Activated CD4-positive, CD25-positive, alpha-beta regulatory T cell (primary cell): Measurements from ENCODE around the gene CHDH.

Source experiments
- DNase-seq, 4 experiments: peaks; one replicate each; lab custom pipeline; 2025; lab: John Stamatoyannopoulos, UW

Gene CHDH

GRCh38 chr3:53823026-53823955, 22.9 kb downstream of the CHDH start:
- DNase-seq: no peak

- no peak for DNase-seq
These were observed 23.9 kb downstream of the CHDH start for GRCh38 chr3:53822331-53822741.

DNA sequence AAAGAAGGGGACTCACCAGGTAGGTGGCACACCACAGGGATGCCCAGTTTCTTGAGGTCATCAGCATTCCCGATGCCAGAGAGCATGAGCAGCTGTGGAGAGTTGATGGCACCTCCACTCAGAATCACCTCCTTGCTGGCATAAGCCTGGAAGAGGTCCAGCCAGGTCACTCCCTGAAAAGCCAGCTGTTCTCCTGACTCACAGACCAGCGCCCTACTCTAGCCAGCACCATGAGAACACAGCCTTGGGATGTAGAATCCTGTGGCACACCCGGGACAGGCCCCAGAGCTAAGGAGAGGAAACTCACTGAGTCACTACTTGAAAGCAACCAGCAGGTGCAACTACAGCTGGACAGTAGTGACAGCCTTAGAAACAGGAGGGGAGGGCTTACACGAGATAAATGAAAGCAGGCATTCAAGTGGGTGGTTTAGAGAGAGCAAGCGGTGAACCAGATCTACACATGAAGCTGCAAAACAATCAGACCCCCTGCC, 24.5 kb downstream of the CHDH start:
- DNase-seq: no peak

GRCh38 chr3:53820756-53821580, 25.3 kb downstream of the CHDH start:
- no peak for DNase-seq

- no peak for DNase-seq
These were observed 26.1 kb downstream of the CHDH start for GRCh38 chr3:53820084-53820483.

DNA sequence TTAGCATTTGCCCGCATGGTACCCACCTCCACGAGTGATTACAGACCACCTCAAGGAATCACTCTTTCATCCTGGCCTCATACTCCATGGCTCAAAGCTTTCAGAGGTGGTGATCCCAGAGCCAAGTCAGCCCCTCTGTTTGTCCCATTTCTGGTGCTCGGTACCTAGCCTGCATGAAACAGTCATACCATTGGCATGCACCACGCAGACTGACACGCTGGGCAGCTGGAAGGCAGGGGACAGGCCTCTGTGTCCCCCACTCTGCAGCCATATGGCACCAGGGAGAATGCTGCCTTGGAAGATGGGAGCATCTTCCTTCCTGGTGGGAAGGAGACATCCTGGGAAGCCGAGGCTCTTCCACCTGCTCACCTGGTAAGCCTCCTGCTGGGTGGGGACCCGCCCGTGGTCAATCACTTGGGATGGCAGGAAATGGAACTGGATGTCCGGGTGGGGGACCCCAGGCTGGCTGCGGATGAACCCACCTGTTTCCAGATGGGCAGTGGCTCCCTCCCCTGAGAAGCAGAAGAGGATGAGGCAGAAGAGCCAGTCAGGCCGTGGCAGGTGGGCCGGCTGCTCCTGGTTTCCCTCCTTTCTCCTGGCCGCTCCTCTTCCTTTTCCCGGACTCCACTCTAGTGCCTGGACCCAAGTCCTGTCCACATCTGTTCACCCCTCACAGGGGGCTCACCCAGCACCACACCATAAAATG, 26.9 kb downstream of the CHDH start:
- no peak for DNase-seq

DNA sequence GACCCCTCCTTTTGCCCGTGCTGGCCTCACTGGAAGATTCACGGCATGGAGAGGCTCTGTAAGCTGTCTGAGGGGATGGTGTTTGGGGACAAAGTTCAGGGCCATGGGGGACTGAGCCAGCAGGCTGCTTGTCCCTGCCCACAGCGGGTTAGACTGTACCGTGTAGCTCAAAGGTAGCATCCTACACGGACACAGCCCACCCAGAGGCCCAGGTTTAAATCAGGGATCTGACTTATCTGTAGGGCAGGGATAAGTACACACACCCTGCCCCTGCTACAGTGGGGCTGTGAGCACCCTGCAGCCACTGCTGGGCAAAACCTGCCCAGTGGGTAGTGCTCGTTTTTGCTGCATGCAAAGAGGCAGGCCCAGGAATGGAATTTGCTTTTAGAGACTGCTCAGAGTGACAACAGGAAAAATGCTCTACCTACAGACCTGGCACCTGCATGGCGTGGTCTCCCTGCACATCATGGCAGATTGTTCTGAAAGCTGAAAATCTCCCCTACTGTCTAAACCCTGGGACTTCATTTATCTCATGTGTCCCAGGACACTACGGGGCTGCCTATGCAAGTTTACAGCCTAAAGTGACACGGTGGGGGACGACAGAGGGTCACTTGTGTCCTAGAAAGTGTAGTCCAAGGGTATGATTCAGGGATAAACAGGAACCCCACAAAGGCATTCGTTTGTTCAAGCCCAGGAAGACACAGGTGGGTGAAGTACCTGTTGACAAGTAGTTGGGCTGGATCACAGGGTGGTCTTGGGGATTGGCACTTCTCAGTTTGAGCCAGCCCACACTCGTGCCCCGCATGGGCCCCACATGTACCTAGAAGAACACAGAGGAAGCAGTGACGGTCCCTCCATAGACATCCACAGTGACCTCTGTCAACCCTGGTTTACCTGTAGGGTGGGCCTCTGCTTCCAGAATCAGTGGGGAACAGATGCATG, 27.7 kb downstream of the CHDH start:
- DNase-seq: no peak

GRCh38 chr3:53817809-53818208, 28.4 kb downstream of the CHDH start:
- DNase-seq: no peak

DNA sequence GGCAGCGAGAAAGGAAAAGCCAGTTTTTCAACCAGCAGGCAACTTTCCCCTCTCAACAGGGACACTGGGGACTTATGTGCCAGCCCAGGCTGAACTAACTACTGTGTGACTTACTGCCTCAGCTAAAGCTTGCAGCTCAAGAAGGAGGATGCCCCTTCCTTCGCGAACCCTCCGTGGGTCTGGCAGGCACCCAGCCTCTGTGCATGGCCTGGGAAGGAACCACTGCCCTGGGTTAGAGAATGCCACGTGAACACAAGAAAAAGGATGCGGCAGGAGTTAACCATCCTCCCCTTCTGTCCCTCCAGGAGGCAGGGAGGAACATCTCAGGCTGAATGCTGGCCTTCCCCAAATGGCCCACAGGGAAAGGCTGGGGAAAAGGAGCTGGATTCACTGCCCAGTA, 29.0 kb downstream of the CHDH start:
- no peak for DNase-seq

DNA sequence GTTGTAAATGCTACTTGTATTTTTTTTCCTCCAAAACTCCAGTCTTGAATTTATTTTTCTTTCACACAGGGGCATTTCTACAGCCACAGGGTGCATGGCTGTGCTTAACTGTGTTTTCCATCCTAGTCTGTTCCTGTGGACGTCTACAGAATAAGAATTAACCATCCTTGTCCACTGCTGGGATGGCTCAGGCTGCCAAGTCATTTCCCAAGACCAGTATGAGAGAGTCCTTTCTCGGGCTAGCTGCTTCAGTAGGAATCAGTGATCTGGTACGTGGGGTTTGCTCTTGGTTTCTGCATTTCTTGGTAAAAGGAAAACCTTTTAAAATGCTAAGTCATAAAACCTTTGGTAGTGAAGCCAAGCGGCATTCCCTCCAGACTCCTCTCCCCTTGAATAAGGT, 29.8 kb downstream of the CHDH start:
- DNase-seq: no peak

DNA sequence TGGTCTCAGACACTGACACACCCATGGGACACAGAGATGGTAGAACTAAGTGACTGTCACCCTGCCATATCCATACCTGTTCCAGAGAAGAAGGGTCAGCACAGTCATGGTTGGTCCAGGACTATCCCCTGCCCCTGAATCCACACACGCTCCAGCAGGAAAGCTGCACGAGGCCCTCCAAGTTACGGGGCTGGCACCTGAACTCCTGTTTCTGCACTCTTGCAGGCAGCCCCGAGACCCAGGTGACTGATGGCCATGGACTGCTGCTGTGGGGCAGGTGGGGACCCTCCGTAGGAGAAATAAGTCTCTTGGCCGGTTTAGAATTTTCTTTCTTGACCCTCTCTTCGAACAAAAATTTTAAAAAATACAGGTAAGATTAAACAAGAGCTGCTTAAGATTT, 30.6 kb downstream of the CHDH start:
- no peak for DNase-seq

DNA sequence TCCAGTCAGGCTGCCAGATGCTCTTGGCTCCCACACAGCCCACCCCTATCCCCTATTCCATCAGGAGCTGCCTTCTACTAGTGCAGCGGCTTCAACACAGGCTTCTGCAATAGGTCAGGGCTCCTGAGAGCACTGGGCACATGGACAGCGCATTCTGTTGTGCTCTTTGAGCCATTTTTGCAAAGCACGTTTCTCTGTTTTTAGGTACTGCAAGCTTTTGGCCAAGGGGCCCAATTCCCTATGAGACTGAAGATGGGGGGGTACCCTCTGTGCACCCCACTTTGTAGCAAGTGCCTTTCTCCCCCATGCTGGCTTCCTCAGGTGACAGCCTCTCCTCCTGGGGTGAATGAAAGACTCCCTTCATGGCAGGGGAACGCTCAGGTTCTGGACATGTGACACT, 31.2 kb downstream of the CHDH start:
- no peak for DNase-seq

GRCh38 chr3:53813876-53814275, 32.3 kb downstream of the CHDH start:
- no peak for DNase-seq

DNA sequence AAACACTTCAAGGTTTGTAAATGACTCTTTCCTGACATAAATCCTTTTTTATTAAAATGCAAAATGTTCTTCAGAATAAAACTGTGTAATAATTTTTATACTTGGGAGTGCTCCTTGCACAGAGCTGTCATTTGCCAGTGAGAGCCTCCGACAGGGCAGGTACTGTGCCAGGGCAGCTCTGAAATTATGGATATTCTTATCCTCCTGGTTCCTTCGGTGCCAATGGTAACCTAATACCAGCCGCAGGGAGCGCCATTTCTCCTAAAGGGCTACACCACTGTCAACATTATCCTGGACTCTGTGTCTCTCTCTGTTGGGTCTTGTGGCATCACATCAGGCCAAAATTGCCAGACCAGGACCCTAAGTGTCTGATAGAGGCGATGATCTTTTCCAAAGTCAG, 33.0 kb downstream of the CHDH start:
- DNase-seq: no peak

GRCh38 chr3:53812434-53812833, 33.8 kb downstream of the CHDH start:
- DNase-seq: no peak

GRCh38 chr3:53811143-53811927, 34.9 kb downstream of the CHDH start:
- DNase-seq: no peak

GRCh38 chr3:53809764-53810400, 36.3 kb downstream of the CHDH start:
- no peak for DNase-seq

GRCh38 chr3:53809267-53809666, 37.0 kb downstream of the CHDH start:
- no peak for DNase-seq

GRCh38 chr3:53808496-53808895, 37.7 kb downstream of the CHDH start:
- DNase-seq: no peak
